ENCODE data around the gene SNX14. TPM values are rescaled to one million over a fixed set of nuclear protein-coding genes. Genes with fewer than 3 reads are reported as not detected.

SNX14 gene
- total and polyA plus RNA-seq, 10 of the 15 experiments (the other 5 are each of a cell fraction or from before 2014, with no cell fraction given) = 34.2 to 122 (median 51.0) TPM

DNA sequence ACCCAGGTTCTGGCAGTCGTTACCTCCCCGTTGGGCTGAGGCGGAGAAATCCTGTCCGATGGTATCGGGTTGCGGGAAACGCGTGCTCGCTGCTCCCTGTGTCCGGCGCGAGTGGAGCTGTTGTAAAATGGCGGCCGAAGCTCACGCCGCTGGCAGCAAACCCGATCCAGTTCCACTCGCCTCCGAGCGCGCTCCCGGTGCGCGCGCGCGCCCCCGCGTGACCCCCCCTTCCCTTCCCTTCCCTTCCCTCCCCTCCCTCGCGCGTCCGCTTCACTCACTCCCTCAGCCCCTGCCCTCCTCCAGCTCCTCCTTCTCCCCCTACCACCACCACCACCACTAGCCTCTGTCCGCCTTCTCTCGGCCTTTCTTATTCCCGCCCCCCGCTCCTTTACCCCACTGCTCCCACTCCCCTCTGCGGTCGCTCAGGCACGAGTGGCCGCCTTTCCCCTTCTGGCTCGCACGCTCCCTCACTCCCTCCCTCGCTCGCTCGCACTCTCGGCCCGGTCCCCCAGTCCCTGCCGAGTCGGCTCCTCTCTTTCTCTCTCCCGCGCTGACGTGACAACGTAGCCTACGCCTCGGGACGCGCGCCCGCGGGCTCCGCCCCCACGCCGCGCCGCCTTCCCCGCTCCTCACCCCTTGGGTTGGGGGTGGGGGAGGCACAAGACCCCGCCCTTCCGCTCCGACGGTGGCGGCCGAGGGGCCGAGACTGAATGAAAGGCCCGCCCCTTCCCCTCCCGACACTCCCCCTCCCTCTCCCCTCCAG is 49.3 kb upstream of the SNX14 start, which contains the start of gene SYNCRIP (continued):
- TF ChIP-seq, protein P1, sequence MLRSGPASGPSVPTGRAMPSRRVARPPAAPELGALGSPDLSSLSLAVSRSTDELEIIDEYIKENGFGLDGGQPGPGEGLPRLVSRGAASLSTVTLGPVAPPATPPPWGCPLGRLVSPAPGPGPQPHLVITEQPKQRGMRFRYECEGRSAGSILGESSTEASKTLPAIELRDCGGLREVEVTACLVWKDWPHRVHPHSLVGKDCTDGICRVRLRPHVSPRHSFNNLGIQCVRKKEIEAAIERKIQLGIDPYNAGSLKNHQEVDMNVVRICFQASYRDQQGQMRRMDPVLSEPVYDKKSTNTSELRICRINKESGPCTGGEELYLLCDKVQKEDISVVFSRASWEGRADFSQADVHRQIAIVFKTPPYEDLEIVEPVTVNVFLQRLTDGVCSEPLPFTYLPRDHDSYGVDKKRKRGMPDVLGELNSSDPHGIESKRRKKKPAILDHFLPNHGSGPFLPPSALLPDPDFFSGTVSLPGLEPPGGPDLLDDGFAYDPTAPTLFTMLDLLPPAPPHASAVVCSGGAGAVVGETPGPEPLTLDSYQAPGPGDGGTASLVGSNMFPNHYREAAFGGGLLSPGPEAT (IDR thresholded peaks at IDR 0.05; ENCODE audit: low read depth) = peak; percentile 84
- TF ChIP-seq BACH1 (IDR thresholded peaks at IDR 0.05; ENCODE audit: borderline replicate concordance) (peak; percentile 55), IKZF1 (conservative IDR thresholded peaks at IDR 0.05) (peak; percentile 31; the same call in 1 of the 2 replicates), FOS (IDR thresholded peaks at IDR 0.05; ENCODE audit: borderline replicate concordance, extremely low read depth, insufficient read length) (no peak), CBFB (IDR thresholded peaks at IDR 0.05; ENCODE audit: low read depth) (peak; percentile 67; the same call in 1 of the 2 replicates), ZNF384 (IDR thresholded peaks at IDR 0.05; ENCODE audit: borderline replicate concordance, low read depth, low read length) (no peak), CBX5 (IDR thresholded peaks at IDR 0.05; ENCODE audit: low read depth) (no peak), ZNF217 (IDR thresholded peaks at IDR 0.05) (no peak), SMARCA5 (IDR thresholded peaks at IDR 0.05) (peak; percentile 65; the same call in 1 of the 2 replicates), SIN3A (IDR thresholded peaks at IDR 0.05; ENCODE audit: low read depth, low read length) (peak; percentile 45; the same call in 1 of the 2 replicates), FOXK2 (IDR thresholded peaks at IDR 0.05) (no peak), PAX8 (IDR thresholded peaks at IDR 0.05) (no peak), SRF (IDR thresholded peaks at IDR 0.05; ENCODE audit: low read depth in 2 of 2, low read length in 2 of 2) (no peak), TCF12 (IDR thresholded peaks at IDR 0.05; ENCODE audit: low read depth, low read length) (peak; percentile 62; the same call in 1 of the 2 replicates), MXI1 (IDR thresholded peaks at IDR 0.05; ENCODE audit: low read depth, low read length) (peak; percentile 58), SMAD1 (IDR thresholded peaks at IDR 0.05; ENCODE audit: low read depth, partially characterized antibody) (peak; percentile 76), HCFC1 (IDR thresholded peaks at IDR 0.05; ENCODE audit: low read length) (0 out of 2 replicates have a peak, but pooled peaks have one; percentile 26)
- TF ChIP-seq, protein P2, sequence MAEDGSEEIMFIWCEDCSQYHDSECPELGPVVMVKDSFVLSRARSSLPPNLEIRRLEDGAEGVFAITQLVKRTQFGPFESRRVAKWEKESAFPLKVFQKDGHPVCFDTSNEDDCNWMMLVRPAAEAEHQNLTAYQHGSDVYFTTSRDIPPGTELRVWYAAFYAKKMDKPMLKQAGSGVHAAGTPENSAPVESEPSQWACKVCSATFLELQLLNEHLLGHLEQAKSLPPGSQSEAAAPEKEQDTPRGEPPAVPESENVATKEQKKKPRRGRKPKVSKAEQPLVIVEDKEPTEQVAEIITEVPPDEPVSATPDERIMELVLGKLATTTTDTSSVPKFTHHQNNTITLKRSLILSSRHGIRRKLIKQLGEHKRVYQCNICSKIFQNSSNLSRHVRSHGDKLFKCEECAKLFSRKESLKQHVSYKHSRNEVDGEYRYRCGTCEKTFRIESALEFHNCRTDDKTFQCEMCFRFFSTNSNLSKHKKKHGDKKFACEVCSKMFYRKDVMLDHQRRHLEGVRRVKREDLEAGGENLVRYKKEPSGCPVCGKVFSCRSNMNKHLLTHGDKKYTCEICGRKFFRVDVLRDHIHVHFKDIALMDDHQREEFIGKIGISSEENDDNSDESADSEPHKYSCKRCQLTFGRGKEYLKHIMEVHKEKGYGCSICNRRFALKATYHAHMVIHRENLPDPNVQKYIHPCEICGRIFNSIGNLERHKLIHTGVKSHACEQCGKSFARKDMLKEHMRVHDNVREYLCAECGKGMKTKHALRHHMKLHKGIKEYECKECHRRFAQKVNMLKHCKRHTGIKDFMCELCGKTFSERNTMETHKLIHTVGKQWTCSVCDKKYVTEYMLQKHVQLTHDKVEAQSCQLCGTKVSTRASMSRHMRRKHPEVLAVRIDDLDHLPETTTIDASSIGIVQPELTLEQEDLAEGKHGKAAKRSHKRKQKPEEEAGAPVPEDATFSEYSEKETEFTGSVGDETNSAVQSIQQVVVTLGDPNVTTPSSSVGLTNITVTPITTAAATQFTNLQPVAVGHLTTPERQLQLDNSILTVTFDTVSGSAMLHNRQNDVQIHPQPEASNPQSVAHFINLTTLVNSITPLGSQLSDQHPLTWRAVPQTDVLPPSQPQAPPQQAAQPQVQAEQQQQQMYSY (CRISPR knock-in tag; IDR thresholded peaks at IDR 0.05) = peak; percentile 61; the same call in 1 of the 2 replicates
- TF ChIP-seq, protein P3, sequence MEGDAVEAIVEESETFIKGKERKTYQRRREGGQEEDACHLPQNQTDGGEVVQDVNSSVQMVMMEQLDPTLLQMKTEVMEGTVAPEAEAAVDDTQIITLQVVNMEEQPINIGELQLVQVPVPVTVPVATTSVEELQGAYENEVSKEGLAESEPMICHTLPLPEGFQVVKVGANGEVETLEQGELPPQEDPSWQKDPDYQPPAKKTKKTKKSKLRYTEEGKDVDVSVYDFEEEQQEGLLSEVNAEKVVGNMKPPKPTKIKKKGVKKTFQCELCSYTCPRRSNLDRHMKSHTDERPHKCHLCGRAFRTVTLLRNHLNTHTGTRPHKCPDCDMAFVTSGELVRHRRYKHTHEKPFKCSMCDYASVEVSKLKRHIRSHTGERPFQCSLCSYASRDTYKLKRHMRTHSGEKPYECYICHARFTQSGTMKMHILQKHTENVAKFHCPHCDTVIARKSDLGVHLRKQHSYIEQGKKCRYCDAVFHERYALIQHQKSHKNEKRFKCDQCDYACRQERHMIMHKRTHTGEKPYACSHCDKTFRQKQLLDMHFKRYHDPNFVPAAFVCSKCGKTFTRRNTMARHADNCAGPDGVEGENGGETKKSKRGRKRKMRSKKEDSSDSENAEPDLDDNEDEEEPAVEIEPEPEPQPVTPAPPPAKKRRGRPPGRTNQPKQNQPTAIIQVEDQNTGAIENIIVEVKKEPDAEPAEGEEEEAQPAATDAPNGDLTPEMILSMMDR (IDR thresholded peaks at IDR 0.05 in 2 of 3, conservative IDR thresholded peaks at IDR 0.05 in 1 of 3; ENCODE audit: control insufficient read depth in 2 of 3, extremely low read depth in 1 of 3, insufficient read depth in 1 of 3, low read depth in 3 of 3, low read length in 3 of 3) = no peak
- TF ChIP-seq, protein P4, sequence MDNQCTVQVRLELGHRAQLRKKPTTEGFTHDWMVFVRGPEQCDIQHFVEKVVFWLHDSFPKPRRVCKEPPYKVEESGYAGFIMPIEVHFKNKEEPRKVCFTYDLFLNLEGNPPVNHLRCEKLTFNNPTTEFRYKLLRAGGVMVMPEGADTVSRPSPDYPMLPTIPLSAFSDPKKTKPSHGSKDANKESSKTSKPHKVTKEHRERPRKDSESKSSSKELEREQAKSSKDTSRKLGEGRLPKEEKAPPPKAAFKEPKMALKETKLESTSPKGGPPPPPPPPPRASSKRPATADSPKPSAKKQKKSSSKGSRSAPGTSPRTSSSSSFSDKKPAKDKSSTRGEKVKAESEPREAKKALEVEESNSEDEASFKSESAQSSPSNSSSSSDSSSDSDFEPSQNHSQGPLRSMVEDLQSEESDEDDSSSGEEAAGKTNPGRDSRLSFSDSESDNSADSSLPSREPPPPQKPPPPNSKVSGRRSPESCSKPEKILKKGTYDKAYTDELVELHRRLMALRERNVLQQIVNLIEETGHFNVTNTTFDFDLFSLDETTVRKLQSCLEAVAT (IDR thresholded peaks at IDR 0.05) = peak; percentile 96
